AG04449 (cell line): ENCODE measurements around the gene ENOX1.

ENCODE experiments used
- CTCF ChIA-PET: fragments of 350-600 bp; formaldehyde crosslinking; extraction: SDS; loops from one replicate; lab custom pipeline; 2021; ENCODE audit warnings: antibody characterized with exemption; lab: Yijun Ruan, JAX
- POLR2A ChIA-PET: fragments of 400-600, 350-600 bp; formaldehyde crosslinking; extraction: SDS; loops from one replicate; lab custom pipeline; 2020; ENCODE audit warnings: antibody characterized with exemption, inconsistent platforms; lab: Yijun Ruan, JAX
- DNase-seq: peaks from one replicate; pipeline ENCODE4 v3.0.0-alpha.2; 2010; ENCODE audit warnings: low read depth, low spot score
- H3K4me3 ChIP-seq: 2 replicates; pipeline ENCODE4 v1.5.1; 2011; ENCODE audit warnings: low read depth, mild to moderate bottlenecking, control low read depth, low read length
- TF ChIP-seq, protein P1 (sequence below): IDR thresholded peaks from one replicate; pipeline ENCODE4 v1.5.1; 2011; ENCODE audit warnings: mild to moderate bottlenecking, moderate library complexity, low read length, control low read depth, inconsistent platforms; ENCODE audit not compliant: insufficient read depth; ENCODE audit errors: missing control alignments

Gene ENOX1

DNA sequence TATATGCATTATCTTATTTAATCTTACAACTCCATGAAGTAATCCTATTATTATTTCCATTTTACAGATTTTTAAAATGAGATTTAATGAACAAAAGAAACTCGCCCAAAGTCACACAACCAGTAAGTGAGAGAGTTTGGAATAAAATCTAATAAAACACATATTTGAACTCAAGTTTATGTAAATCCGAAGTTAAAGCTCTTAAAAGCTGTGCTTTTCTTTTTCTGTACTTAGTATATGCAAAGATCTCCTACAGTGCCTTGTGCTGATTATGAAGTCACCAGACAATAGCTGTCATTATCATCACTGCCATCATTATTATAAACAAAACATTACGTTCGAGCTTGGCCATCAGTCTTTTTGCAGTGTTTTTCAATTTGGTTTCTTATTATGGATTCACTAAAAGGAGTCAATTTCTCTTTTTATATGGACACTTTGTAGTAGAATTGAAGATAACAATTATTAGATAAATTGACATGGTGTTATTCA lies 29.7 kb upstream of the ENOX1 start:
- H3K4me3 ChIP-seq: no peak overlapping the region
- ChIA-PET POLR2A (no interaction called here), CTCF (interaction anchor here (1.1 to 5.3 kb wide), 5 partner anchors 12 to 847 kb away, joined by 3 to 40 read pairs (median 5); no protein-coding TSS in a partner anchor)
- TF ChIP-seq, protein P1, sequence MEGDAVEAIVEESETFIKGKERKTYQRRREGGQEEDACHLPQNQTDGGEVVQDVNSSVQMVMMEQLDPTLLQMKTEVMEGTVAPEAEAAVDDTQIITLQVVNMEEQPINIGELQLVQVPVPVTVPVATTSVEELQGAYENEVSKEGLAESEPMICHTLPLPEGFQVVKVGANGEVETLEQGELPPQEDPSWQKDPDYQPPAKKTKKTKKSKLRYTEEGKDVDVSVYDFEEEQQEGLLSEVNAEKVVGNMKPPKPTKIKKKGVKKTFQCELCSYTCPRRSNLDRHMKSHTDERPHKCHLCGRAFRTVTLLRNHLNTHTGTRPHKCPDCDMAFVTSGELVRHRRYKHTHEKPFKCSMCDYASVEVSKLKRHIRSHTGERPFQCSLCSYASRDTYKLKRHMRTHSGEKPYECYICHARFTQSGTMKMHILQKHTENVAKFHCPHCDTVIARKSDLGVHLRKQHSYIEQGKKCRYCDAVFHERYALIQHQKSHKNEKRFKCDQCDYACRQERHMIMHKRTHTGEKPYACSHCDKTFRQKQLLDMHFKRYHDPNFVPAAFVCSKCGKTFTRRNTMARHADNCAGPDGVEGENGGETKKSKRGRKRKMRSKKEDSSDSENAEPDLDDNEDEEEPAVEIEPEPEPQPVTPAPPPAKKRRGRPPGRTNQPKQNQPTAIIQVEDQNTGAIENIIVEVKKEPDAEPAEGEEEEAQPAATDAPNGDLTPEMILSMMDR: no peak
- no peak for DNase-seq

- ChIA-PET CTCF (interaction anchor here (0.8 to 5.3 kb wide), 8 partner anchors 11 to 846 kb away, joined by 3 to 40 read pairs (median 5); no protein-coding TSS in a partner anchor), POLR2A (interaction anchor here (0.6 kb wide), 1 partner anchor 1220 kb away, joined by 3 read pairs; no protein-coding TSS in a partner anchor)
- DNase-seq: no peak
Observed at GRCh38 chr13:43815204-43815603, 28.4 kb upstream of the ENOX1 start.

DNA sequence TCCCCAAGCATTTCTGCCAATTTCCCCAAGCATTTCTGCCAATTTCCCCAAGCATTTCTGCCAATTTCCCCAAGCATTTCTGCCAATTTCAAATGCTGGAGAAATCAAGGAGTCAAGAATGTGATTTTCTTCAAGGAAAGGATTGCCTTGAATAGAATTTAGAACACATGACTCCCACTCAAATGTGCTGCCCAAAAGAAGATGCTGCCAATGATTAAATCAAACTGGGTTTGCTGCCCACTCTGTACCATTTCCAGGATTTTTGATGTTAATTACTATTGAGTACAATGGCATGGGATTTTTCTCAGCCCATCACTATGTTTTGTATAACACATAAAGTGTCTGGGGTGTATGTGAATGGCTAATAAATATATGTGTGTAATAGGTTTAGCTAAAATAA lies 21.9 kb upstream of the ENOX1 start:
- CTCF ChIA-PET: no interaction called here

More at GRCh38 chr13:43815204-43815603, 28.4 kb upstream of the ENOX1 start:
- no peak overlapping the region for H3K4me3 ChIP-seq
- TF ChIP-seq, protein P1: no peak

DNA sequence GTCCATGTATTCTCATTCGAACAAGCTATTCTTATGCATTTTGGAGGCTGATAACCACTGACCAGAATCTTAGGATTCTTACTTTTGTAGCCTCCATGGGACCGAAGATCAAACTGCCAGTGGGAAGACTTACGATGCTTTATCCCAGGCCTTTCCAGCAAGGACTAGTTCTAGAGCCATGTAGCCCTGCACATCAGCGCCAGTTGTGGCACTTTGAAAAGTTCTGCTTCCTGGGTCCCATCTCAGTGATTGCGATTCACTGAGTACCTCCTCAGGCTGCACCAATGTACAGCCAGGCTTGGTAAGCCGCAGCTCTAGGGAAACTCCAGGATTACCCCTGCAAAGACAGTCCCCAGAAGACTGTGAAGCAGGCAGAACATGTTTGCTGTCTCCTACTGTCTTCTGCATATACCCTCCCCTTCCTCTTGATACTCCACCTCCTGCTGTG lies 18.9 kb upstream of the ENOX1 start:
- no peak for DNase-seq
- H3K4me3 ChIP-seq: no peak overlapping the region
- TF ChIP-seq, protein P1: no peak
- POLR2A ChIA-PET: interaction anchor here (1.2 kb wide), 1 partner anchor 73 kb away, joined by 3 read pairs; no protein-coding TSS in a partner anchor
- CTCF ChIA-PET: interaction anchor here (1.2 to 4.8 kb wide), 9 partner anchors 9 to 1211 kb away, joined by 3 to 55 read pairs (median 13); no protein-coding TSS in a partner anchor

More for the DNA sequence above, 21.9 kb upstream of the ENOX1 start:
- no peak for DNase-seq
- no peak overlapping the region for H3K4me3 ChIP-seq
- POLR2A ChIA-PET: no interaction called here
- TF ChIP-seq, protein P1: no peak

- TF ChIP-seq, protein P1: no peak
- H3K4me3 ChIP-seq: peak overlapping the region; percentile 32
- DNase-seq: no peak
- ChIA-PET CTCF (interaction anchor here (0.6 to 4.8 kb wide), 31 partner anchors 10 to 1210 kb away, joined by 3 to 55 read pairs (median 4); partner anchors contain the start of gene ENOX1), POLR2A (interaction anchor here (0.7 to 1.2 kb wide), 2 partner anchors 18 to 74 kb away, joined by 3 read pairs; partner anchors contain the start of gene ENOX1)
Observed at GRCh38 chr13:43805071-43805468, 18.3 kb upstream of the ENOX1 start.

- TF ChIP-seq, protein P1: peak; percentile 18
- no peak for DNase-seq
- ChIA-PET CTCF (interaction anchor here (0.6 to 4.8 kb wide), 34 partner anchors 9 to 1209 kb away, joined by 3 to 55 read pairs (median 4); partner anchors contain the start of gene ENOX1), POLR2A (interaction anchor here (0.7 to 1.2 kb wide), 2 partner anchors 18 to 74 kb away, joined by 3 read pairs; partner anchors contain the start of gene ENOX1)
- H3K4me3 ChIP-seq: peak overlapping the region; percentile 32
Observed at GRCh38 chr13:43804461-43805070, 17.8 kb upstream of the ENOX1 start.
